Forelimb muscle (tissue), 1 donor: Measurements from ENCODE around the gene ABHD6. TPM values are rescaled to one million over a fixed set of nuclear protein-coding genes. Genes with fewer than 3 reads are reported as not detected.
"Not testable (repeated sequence)": the region's sequence is repeated elsewhere in the genome, so short reads cannot be mapped to it uniquely, and the experiment has no call there.

ENCODE experiments used
- DNase-seq: peaks from one replicate; pipeline ENCODE4 v3.0.0-alpha.2; 2013; ENCODE audit warnings: low read depth
- polyA plus RNA-seq: library from polyadenylated mRNA; unstranded; fragments of 120-200 nt; gene quantifications from one replicate; pipeline ENCODE4 v1.2.1, GENCODE V29; 2013; ENCODE audit not compliant: insufficient read length

The ABHD6 gene
- polyA plus RNA-seq, 1 donor, result 4.8 TPM

DNA sequence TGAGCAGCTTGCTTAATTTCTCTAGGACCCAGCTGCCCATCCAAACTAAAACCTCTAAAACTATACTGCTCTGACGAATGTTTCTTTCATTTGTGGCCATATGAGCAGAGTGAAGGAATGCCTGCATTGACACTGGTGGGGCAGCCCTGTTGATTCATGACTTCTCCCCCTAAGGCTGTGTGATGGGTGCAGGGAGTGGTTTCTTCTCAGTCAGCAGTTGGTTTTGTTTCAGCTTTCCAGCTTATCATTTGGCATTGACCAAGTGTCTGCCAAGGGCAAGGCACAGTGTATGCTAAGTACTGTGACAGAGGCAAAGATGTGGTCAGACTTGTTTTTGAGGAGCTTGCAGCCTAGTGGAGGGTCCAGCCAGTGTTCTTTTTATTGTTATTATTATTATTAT is 4.7 kb downstream of the ABHD6 start:
- no peak for DNase-seq

DNA sequence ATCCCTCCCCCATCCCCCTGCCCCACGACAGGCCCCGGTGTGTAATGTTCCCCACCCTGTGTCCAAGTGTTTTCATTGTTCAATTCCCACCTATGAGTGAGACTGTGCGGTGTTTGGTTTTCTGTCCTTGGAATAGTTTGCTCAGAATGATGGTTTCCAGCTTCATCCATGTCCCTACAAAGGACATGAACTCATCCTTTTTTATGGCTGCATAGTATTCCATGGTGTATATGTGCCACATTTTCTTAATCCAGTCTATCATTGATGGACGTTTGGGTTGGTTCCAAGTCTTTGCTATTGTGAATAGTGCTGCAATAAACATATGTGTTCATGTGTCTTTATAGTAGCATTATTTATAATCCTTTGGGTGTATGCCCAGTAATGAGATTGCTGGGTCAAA is 5.3 kb downstream of the ABHD6 start:
- DNase-seq, result not testable (repeated sequence)

DNA sequence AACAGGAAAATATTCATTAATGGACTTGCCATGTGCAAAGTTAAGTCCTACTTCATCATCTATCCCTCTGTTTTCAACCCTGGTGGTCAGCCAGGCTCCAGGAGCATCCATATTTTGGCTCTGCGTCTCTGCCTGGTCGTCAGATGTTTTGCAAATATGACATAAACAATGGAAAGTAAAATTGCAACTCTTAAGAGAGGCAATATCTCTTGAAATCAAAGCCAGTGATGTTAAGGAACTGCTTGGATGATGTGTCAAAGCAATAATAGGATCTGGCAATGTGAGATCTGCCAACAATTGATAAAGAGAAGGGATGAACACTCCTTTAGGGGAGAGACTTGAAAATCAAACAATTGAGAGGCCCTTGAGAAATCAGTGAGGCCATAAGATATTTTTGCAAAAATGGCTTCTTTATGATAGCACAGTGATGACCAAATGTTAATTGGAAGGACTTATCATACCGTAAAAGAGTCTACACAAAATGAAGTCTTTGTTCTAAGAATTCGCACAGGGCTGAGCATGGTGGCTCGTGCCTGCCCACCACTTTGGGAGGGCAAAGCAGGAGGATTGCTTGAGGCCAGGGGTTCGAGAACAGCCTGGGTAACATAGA is 6.5 kb downstream of the ABHD6 start:
- DNase-seq, result no peak

DNA sequence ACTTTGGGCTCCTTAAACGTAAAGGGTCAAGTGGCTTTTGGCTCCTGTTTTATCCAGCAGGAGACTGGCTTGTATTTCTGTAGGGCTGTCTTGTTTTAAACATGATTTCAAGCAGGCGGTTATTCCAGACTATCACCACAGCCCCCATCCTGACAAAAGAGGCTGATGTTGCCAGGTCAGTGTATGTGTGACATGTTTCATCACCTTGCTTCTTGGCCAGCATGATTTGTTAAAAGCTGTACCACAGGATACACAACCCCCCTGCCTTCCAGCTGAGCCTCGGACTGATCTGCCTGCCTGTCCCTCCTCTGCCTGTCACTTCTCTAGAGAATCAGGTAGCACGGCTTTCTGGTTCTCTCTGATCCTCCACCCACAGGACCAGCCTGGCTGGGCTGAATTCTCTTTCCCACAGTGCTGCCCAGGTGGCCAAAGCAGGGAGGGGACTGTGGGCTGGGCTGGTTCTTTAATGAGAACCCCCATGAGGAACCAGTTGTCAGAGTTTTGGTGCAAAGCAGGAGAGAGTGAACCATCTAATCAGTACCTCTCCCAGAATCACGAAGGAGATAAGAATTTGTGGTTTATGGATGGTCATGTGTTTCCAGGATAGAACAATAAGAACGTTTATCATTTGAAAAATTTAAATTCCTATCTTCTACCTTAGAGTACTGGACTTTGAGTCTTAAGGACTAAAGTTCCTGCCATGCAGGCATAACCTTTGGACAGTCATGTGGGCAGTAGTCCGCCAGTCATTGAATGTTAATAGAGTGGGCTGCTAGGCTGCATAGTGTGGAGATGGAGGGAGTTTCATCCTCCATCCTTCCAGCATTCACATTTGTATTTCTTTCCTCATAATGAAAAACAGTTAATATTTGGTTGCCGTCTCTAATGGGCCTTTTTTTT is 8.8 kb downstream of the ABHD6 start:
- DNase-seq, result no peak

DNA sequence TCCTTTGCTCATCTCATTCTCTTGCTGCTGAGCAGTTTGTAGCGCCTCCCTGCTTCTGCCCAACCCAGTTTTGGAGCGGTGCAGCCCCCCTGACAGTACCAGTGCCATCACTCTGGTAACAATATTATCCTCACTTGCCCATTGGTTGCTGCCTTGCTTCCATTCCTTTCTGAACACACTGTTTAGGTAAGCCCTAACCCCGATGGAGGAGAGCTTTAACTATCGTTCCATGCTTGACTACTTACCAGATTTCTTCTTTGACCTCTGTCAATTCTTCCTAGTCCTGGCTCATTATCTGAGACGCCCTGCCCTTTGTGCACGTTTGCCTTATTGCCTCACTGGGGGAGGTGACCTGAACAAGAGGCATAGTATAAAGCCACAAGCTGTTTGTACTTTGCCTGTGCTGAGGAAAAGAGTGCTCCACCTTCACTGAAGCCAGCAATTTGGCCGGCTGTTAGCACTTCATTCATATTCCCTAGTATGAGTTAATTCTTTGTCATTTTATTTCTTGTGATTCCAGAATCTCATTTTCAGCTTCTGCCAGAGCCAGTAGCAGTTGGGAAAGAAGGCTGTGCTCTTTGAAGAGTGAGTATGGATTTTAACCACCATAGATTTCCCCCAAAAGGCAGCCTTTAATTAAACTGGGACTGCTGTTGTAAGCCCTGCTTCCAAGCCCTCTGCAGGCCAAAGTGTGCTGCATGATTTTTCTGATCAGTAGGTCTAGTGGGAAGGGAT is 11.9 kb downstream of the ABHD6 start:
- no peak for DNase-seq

DNA sequence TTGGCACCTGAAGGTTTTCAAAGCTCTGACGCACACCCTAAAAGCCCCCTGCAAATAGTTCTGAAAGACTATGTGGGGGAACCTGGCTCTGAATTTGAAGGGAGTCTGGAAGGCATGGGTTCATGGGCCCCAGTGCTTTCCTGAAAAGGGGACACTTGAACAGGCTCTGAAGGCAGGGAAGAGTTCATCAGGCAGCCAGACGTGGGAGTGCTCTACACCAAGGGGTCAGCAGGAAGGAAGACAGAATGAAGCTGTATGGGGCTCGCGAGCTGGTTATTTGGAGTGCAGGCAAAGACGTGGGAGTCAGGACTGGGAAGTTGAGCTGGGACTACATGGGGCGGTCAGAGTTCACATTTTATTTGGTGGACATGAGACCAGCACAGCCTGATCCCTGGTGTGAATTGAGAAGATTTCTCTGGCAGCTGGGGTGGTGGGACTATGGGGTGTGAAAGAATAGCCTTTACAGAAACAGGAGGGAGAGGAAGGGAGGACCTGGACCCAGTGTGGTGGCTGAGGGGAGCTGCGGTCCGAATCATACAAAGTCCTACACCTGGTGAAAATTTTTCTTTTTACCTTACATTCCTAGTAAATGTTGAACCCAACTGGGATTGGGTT is 12.6 kb downstream of the ABHD6 start:
- DNase-seq, result no peak

DNA sequence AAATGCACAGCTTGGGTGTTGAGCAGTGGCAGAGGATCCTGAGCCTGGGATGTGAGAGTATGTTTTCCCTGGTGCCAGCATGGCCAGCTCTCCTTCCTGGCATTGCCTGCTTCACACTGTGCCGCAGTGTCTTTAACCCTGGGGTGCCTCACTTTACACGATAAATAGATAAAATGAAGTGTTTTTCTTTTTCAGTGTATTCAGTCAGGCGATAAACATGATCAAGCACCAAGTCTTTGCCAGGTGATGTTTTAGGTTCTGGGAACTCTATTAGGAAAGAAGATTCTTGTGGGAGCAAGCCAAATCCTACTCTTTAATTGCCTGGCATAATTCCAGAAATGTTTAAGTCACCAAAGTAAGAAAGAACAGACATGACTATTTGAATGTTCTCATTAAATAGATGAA is 14.0 kb downstream of the ABHD6 start:
- no peak for DNase-seq

DNA sequence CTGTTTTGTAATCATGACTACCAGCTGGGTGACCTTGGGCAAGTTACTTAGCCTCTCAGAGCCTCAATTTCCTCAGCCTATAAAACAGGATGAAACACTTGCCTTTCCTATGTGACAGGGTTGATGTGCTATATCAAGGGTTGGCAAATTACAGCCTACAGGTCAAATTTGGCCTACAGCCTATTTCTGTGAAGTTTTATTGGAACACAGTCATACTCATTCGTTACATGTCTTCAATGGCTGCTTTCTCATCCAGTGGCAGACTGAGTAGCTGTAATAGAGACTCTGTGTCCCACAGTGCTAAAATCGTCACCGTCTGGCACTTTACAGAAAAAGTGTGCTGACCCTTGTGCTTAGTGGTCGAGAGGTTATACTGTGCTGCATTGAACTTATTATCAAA is 16.6 kb downstream of the ABHD6 start:
- no peak for DNase-seq

DNA sequence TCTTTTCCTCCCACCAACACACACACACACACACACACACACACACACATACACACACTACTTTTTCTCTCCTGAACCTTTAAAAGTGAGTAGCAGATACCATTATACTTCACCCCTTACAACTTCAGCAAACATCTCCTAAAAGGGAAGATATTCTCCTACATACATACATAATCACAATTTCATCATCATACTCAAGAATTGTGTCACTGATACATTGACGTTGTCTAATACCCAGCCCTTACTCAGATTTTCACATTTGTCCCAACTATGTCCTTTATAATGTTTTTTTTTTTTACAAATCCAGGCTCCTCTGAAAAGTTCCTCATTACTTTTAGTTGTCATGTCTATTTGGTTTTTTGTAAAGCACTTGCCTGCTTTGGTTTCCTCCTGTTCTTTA is 18.5 kb downstream of the ABHD6 start:
- DNase-seq, result no peak

DNA sequence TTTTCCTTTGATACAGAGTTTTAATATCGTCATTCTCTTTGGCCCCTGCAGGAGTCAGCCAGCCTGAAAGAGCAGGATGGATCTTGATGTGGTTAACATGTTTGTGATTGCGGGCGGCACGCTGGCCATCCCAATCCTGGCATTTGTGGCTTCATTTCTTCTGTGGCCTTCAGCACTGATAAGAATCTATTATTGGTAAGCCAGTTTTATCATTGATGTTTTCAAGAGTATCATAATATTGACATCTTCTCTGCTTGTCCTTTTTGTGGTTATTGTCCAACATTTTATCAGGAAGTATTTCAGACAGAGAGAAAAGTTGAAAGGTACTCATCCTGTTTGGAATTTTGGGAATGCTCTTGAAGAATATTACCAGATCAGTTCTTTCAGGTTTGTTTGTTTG is 18.9 kb downstream of the ABHD6 start:
- DNase-seq, result no peak

DNA sequence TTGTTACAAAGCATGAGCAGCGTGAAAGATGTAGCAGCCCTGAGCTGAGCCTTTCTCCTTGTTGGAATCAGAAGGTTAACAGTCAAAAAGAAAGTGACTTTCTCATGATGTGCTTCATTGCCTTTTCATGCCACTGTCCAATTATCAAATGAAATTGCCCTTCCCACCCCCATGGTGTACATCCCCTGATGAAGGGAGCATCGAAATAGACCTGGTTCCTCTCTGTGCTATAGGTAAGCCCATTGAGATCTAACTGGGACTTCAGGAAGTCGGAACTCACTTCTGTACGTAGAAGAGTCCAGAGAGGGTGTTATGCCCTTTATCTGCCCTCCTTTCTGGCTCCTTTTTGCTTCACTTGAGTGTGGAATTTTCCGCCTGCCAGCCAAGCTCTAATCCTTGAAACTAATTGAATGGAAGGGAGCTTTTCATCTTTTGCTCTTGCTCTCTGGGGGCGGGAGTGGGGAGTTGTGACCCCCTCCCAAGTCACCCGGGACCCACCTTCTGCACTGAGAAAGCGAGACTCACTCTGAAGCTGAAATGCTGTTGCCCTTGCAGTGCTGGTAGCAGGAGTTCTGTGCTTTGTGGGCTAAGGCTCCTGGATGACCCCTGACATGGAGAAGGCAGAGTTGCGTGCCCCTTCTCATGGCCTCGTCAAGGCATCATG is 20.9 kb downstream of the ABHD6 start:
- DNase-seq, result no peak

DNA sequence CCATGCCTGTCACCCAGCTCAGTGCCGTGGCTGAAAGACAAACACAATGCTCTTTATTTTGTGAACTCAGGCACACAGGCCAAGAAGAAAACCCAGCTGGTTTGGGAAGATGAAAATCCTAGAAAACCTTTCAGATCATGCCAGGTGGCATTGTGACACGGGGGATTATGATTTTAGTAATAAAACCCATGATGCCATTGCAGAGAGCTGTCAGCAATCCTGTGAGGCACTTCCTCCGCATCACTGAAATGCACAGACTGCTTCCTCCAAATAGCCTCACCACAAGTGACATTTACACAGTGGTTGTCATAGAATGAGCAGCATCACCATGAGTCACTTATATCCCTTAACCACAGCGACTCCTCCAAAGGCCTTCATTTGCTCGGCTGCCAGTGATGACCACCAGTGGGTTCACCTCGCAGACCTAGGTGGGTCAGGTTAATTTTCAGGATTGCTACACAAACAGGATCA is 22.7 kb downstream of the ABHD6 start:
- DNase-seq, result no peak

DNA sequence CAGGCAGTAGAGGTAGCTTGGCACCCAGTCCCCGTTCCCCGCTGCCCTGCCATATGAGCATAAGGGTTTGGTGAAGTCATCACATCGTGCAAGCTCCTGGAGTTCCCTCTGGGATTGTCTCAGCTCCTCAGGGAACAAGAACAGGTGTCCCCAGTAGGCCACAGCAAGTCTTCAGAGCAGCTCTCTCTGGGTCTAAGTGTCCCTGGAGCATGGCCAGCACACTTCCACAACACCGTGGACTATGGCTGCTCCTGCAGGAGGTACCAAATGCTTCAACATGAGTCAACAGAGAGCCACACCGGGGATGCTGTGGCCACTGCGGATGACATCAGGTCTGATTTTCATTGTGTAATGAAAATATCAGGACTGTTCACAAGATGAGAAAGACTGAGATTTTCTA is 23.1 kb downstream of the ABHD6 start:
- no peak for DNase-seq

DNA sequence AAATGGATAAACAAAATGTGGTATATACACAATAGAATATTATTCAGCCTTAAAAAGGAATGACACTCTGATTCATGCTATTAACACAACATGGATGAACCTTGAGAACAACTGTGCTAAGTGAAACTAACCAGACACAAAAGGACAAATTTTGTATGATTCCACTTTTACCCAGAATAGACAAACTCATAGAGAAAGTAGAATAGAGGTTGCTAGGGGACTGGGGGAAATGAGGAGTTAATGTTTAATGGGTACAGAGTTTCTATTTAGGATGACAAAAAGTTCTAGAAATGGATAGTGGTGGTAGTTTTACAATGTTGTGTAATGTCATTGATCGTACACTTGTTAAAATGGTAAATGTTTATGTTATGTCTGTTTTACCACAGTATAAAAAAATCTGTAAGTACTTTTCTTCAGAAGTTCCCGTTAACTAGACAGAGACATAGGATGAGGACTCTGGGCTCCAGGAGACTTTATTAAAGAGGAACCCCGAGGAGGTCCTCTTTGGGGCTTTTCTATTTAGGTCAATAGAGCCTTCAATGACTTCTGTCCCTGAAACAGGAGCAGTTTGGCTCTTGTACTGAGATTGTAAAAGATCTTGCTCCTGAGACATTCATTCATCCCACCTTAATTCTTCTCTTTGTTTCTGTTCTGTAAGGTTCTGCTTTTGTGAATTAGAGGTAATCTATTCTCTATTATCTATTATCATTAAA is 24.5 kb downstream of the ABHD6 start:
- DNase-seq, result no peak

DNA sequence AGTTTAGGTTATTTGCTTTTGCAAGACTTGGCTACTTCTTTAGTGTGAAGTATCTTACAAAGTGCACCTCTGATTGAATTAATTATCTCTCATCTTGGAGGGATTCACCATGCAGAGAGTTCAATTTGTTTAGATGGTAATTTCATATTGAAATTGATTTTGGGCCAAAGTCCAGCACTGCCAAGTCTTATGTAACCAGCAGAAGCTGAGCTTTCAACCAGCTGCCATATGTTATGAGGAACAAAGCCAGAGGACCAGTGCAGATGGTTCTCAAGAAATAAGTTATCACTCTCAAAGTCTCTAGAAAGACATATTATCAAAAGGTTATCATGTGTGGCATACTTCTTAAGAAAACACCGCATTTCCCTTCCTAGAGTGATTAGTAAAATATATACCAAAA is 29.0 kb downstream of the ABHD6 start:
- no peak for DNase-seq

DNA sequence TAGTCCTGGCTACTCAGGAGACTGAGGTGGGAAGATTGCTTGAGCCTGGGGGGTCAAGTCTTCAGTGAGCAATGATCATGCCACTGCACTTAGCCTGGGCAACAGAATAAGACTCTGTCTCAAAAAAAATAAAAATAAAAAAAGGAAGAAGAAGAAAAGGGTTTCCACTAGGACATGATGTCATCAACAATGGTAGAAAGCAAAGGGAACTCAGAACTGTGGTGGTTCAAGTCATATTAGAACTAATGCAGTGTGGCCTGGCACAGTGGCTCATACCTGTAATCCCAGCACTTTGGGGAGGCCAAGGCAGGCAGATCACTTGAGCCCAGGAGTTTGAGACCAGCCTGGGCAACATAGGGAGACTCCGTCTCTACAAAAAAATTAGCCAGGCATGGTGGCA is 30.0 kb downstream of the ABHD6 start:
- DNase-seq, result not testable (repeated sequence)

DNA sequence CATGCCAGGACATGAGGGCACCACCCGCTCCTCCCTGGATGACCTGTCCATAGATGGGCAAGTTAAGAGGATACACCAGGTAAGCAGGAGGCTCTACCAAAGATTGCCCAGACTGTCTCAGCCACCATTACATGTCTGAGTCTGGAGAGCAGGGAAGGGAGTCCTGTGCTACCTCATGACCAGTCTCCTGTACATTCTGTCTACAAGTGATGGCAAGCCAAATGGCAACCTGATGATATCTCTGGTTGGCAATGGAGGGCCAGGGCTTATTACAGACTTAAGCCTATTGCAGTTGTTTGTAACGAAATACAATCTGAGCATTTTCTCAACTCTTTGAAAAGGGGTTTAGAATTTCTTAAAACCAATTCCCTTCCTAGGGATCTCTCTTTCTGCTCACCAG is 31.8 kb downstream of the ABHD6 start:
- DNase-seq, result no peak

DNA sequence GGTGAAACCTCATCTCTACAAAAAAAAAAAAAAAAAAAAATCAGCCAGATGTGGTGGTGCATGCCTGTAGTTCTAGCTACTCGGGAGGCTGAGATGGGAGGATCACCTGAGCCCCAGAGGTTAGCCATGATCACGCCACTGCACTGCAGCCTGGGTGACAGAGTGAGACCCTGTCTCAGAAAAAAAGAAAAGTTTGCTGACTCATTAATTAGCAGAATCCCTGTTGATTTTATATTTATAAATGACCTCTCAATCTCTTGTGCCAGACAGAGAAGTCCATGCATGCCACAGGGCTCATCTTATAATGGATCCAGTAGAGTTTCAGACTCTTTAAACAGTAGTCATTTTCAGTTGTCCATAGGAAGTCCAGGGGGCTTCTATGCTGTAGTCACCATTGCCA is 32.9 kb downstream of the ABHD6 start:
- DNase-seq, result no peak

DNA sequence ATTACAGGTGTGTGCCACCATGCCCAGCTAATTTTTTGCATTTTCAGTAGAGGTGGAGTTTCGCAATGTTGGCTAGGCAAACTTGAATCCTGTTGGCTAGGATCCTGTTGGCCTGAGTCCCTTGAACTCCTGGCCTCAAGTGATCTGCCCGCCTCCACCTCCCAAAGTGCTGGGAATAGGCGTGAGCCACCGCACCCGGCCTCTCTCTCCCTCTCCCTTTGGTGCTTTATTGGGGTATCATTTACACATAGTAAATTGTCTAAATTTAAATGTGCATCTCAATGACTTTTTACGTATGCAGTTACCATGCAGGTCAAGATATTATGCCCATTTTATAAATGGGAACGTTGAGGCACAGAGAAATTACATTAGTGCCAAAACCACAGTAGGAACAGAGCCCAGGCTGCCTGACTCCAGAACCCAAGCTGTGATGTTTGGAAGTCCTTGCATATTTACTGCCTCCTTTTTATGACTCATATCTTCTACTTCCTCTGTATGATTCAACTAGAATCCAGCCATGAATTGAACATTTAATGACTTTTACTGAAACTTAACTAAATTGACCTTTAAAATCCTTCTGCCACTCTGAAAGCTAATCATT is 34.4 kb downstream of the ABHD6 start:
- DNase-seq, result no peak

DNA sequence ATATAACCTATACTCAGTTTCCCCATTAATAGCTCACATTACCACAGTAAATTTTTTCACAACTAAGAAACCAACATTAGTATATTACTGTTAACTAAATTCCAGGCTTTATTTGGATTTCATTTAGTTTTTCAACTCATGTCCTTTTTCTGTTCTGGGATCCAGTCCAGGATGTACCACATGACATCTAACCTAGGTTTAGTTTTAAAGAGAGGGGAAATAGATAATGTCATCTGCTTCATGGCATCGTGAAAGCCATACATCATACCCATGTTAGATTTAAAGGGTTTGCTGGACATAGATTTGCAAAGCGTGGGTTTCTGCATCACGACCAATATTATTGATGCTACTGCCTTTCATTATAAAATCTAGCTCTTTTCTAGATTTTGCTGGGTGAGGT is 35.3 kb downstream of the ABHD6 start:
- no peak for DNase-seq

DNA sequence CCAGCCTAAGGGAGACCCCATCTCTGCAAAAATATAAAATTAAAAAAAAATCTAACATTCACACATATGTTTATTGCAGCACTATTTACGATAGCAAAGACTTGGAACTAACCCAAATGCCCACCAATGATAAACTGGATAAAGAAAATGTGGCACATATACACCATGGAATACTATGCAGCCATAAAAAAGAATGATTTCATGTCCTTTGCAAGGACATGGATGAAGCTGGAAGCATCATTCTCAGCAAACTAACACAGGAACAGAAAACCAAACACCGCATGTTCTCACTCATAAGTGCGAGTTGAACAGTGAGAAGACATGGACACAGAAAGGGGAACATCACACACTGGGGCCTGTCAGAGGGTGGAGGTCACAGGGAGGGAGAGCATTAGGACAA is 35.8 kb downstream of the ABHD6 start:
- not testable (repeated sequence) for DNase-seq
